Neural cell (in vitro differentiated cells): ENCODE results near the gene KCNIP2. TPM values are rescaled to one million over a fixed set of nuclear protein-coding genes. Genes with fewer than 3 reads are reported as not detected.

Experiments used
- H2AFZ ChIP-seq: fragments of 200-600, 300-800 bp; sonication (generic), shearing (Covaris generic); 2 replicates; pipeline ENCODE4 v1.6.0; 2014; ENCODE audit warnings: low read depth, mild to moderate bottlenecking, antibody characterized with exemption, low read length, moderate library complexity
- H3F3A ChIP-seq: fragments of 200-600 bp; shearing (Covaris generic); 2 replicates; pipeline ENCODE4 v1.6.1; 2016; ENCODE audit warnings: mild to moderate bottlenecking, moderate library complexity, mixed read lengths, antibody characterized with exemption, low read length; ENCODE audit not compliant: insufficient read depth, poor library complexity, severe bottlenecking
- H3K27ac ChIP-seq: fragments of 200-600, 300-800 bp; sonication (generic), shearing (Covaris generic); 2 replicates; pipeline ENCODE4 v1.5.1; 2014; ENCODE audit warnings: mild to moderate bottlenecking, low read length, moderate library complexity
- H3K27me3 ChIP-seq: fragments of 300-800, 200-600 bp; sonication (generic), shearing (Covaris generic); 2 replicates; pipeline ENCODE4 v1.6.0; 2014; ENCODE audit warnings: mild to moderate bottlenecking, low read depth, low read length, moderate library complexity; ENCODE audit not compliant: insufficient read depth
- H3K36me3 ChIP-seq: fragments of 300-800, 200-600 bp; sonication (generic), shearing (Covaris generic); 2 replicates; pipeline ENCODE4 v1.5.1; 2014; ENCODE audit warnings: mild to moderate bottlenecking, antibody characterized with exemption, low read length, moderate library complexity; ENCODE audit not compliant: insufficient read depth
- H3K4me2 ChIP-seq: fragments of 300-800, 200-600 bp; sonication (generic), shearing (Covaris generic); 2 replicates; pipeline ENCODE4 v1.6.0; 2014; ENCODE audit warnings: mild to moderate bottlenecking, low read length
- H3K4me3 ChIP-seq: fragments of 300-800, 200-600 bp; sonication (generic), shearing (Covaris generic); 2 replicates; pipeline ENCODE4 v1.5.1; 2014; ENCODE audit warnings: mild to moderate bottlenecking, low read length, moderate library complexity
- H3K79me2 ChIP-seq: fragments of 200-600 bp; shearing (Covaris generic); replicated peaks from 2 replicates; pipeline ENCODE4 v1.6.0; 2014; ENCODE audit warnings: mild to moderate bottlenecking, low read length, moderate library complexity; ENCODE audit not compliant: insufficient read depth
- H3K9ac ChIP-seq: fragments of 300-800, 200-600 bp; sonication (generic), shearing (Covaris generic); 2 replicates; pipeline ENCODE4 v1.6.1; 2016; ENCODE audit warnings: mild to moderate bottlenecking, low read length, mixed read lengths
- H3K9me2 ChIP-seq: fragments of 200-600 bp; shearing (Covaris generic); 2 replicates; pipeline ENCODE4 v1.6.1; 2016; ENCODE audit warnings: mild to moderate bottlenecking, low read length, mixed read lengths; ENCODE audit not compliant: insufficient read depth
- H3K9me3 ChIP-seq: fragments of 200-600, 300-800 bp; sonication (generic), shearing (Covaris generic); 2 replicates; pipeline ENCODE4 v1.6.1; 2016; ENCODE audit warnings: mild to moderate bottlenecking, mixed run types, low read length, moderate library complexity, mixed read lengths
- H4K20me1 ChIP-seq: fragments of 200-600 bp; shearing (Covaris generic); 2 replicates; pipeline ENCODE4 v1.6.1; 2016; ENCODE audit warnings: mild to moderate bottlenecking, mixed run types; ENCODE audit not compliant: insufficient read depth
- EP300 ChIP-seq: fragments of 450-650 bp; conservative IDR thresholded peaks from 2 replicates; pipeline ENCODE4 v1.6.1; 2014; ENCODE audit warnings: antibody characterized with exemption, mild to moderate bottlenecking, moderate library complexity; ENCODE audit not compliant: poor library complexity, severe bottlenecking
- EZH2 ChIP-seq: fragments of 200-600, 300-800 bp; shearing (Covaris generic), sonication (generic); IDR thresholded peaks from 2 replicates; pipeline ENCODE4 v1.6.1; 2014; ENCODE audit warnings: antibody characterized with exemption, low read length, borderline replicate concordance, mild to moderate bottlenecking; ENCODE audit not compliant: insufficient read depth, poor library complexity, severe bottlenecking
- MXI1 ChIP-seq: fragments of 450-650 bp; conservative IDR thresholded peaks from 2 replicates; pipeline ENCODE4 v1.6.1; 2014; ENCODE audit warnings: antibody characterized with exemption, mild to moderate bottlenecking; ENCODE audit not compliant: poor library complexity, severe bottlenecking
- POLR2AphosphoS5 ChIP-seq: IDR thresholded peaks from 2 replicates; pipeline ENCODE4 v1.6.1; 2012
- RAD21 ChIP-seq: fragments of 450-650 bp; conservative IDR thresholded peaks from 2 replicates; pipeline ENCODE4 v1.6.1; 2014; ENCODE audit warnings: antibody characterized with exemption, mild to moderate bottlenecking, moderate library complexity
- SMC3 ChIP-seq: fragments of 450-650 bp; conservative IDR thresholded peaks from 2 replicates; pipeline ENCODE4 v1.6.1; 2014; ENCODE audit warnings: antibody characterized with exemption, mild to moderate bottlenecking, moderate library complexity; ENCODE audit not compliant: poor library complexity
- TAF1 ChIP-seq: IDR thresholded peaks from 2 replicates; pipeline ENCODE4 v1.6.1; 2012; ENCODE audit warnings: low read depth
- polyA plus RNA-seq: library from polyadenylated mRNA; depleted of rRNA; stranded (reverse); fragments of >200 nt; gene quantifications from 2 replicates; pipeline ENCODE4 v1.2.3, GENCODE V29; 2014
- TF ChIP-seq, protein P1 (sequence below): fragments of 450-650 bp; IDR thresholded peaks from 2 replicates; pipeline ENCODE4 v1.5.1; 2014; ENCODE audit warnings: antibody characterized with exemption, mild to moderate bottlenecking, moderate library complexity; ENCODE audit not compliant: poor library complexity, severe bottlenecking
- TF ChIP-seq, protein P2 (sequence below): IDR thresholded peaks from 2 replicates; pipeline ENCODE4 v1.6.1; 2012; ENCODE audit warnings: borderline replicate concordance

KCNIP2 gene
- polyA plus RNA-seq, 1 donor from 2014 or later: 10.0 TPM

DNA sequence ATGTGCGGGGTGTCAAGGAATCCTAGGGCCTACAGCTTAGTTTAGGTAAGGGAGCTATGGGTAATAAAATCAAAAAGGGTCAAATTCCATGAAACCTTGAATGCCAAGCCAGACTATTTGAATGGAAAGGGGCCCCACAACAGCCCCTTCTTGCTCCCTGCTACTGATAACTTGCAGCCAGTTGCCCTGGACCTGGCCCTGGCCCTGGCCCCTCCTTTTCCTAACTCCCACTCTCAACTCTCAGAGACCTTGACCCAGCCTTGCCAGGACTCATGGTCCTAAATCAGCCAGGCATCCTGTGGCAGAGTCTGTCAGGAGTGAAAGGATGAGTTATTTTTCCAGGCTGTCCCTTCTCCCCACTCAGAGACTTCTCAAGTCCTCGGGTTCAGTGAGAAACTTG is 5.9 kb downstream of the KCNIP2 start:
- Histone ChIP-seq H3K9me3 (no peaks in the 10 kb centered on the region), H3K27ac (no peak overlapping the region), H3K36me3 (no peaks in the 10 kb centered on the region), H4K20me1 (no peaks in the 10 kb centered on the region), H3K9me2 (no peaks in the 10 kb centered on the region), H3K27me3 (peaks cover 20% of the 10 kb centered on the region), H3K79me2 (no peaks in the 10 kb centered on the region), H3F3A (no peaks in the 10 kb centered on the region), H3K4me3 (no peak overlapping the region), H3K9ac (no peak overlapping the region), H2AFZ (no peak overlapping the region), H3K4me2 (no peak overlapping the region)
- TF ChIP-seq MXI1 (no peak), TAF1 (no peak)

DNA sequence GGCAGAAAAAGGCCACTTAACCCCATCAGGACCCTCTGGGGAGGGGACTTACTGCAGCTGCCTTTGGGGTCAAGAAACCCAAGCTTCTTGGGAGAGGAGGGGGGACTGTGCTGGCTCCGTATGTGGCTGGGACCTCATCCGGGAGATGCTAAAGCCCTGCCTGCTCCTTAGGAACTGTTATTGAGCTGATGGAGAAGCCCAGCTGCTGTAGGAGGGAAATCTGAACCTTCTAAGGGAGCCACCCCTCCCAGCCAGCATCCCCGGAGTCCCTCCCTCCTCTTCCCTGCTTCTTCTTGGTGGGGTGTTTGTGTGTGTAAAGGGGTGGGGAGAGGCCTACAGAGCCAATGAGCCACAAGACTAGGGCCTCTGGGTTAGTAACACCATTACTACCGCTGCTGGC is 8.2 kb downstream of the KCNIP2 start:
- H3K9me2 ChIP-seq: no peaks in the 10 kb centered on the region
- no peaks in the 10 kb centered on the region for H3K79me2 ChIP-seq
- H3K27me3 ChIP-seq: no peaks in the 10 kb centered on the region
- no peak overlapping the region for H3K27ac ChIP-seq
- H3K36me3 ChIP-seq: no peaks in the 10 kb centered on the region
- H3K9ac ChIP-seq: no peak overlapping the region
- H4K20me1 ChIP-seq: no peaks in the 10 kb centered on the region
- H2AFZ ChIP-seq: no peak overlapping the region
- H3F3A ChIP-seq: no peaks in the 10 kb centered on the region
- H3K4me2 ChIP-seq: no peak overlapping the region
- H3K9me3 ChIP-seq: no peaks in the 10 kb centered on the region
- TF ChIP-seq EZH2 (no peak), POLR2AphosphoS5 (no peak), TAF1 (no peak), SMC3 (no peak), EP300 (no peak), RAD21 (no peak), MXI1 (no peak)
- TF ChIP-seq, protein P1, sequence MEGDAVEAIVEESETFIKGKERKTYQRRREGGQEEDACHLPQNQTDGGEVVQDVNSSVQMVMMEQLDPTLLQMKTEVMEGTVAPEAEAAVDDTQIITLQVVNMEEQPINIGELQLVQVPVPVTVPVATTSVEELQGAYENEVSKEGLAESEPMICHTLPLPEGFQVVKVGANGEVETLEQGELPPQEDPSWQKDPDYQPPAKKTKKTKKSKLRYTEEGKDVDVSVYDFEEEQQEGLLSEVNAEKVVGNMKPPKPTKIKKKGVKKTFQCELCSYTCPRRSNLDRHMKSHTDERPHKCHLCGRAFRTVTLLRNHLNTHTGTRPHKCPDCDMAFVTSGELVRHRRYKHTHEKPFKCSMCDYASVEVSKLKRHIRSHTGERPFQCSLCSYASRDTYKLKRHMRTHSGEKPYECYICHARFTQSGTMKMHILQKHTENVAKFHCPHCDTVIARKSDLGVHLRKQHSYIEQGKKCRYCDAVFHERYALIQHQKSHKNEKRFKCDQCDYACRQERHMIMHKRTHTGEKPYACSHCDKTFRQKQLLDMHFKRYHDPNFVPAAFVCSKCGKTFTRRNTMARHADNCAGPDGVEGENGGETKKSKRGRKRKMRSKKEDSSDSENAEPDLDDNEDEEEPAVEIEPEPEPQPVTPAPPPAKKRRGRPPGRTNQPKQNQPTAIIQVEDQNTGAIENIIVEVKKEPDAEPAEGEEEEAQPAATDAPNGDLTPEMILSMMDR: no peak
- TF ChIP-seq, protein P2, sequence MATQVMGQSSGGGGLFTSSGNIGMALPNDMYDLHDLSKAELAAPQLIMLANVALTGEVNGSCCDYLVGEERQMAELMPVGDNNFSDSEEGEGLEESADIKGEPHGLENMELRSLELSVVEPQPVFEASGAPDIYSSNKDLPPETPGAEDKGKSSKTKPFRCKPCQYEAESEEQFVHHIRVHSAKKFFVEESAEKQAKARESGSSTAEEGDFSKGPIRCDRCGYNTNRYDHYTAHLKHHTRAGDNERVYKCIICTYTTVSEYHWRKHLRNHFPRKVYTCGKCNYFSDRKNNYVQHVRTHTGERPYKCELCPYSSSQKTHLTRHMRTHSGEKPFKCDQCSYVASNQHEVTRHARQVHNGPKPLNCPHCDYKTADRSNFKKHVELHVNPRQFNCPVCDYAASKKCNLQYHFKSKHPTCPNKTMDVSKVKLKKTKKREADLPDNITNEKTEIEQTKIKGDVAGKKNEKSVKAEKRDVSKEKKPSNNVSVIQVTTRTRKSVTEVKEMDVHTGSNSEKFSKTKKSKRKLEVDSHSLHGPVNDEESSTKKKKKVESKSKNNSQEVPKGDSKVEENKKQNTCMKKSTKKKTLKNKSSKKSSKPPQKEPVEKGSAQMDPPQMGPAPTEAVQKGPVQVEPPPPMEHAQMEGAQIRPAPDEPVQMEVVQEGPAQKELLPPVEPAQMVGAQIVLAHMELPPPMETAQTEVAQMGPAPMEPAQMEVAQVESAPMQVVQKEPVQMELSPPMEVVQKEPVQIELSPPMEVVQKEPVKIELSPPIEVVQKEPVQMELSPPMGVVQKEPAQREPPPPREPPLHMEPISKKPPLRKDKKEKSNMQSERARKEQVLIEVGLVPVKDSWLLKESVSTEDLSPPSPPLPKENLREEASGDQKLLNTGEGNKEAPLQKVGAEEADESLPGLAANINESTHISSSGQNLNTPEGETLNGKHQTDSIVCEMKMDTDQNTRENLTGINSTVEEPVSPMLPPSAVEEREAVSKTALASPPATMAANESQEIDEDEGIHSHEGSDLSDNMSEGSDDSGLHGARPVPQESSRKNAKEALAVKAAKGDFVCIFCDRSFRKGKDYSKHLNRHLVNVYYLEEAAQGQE: no peak
- no peak overlapping the region for H3K4me3 ChIP-seq

DNA sequence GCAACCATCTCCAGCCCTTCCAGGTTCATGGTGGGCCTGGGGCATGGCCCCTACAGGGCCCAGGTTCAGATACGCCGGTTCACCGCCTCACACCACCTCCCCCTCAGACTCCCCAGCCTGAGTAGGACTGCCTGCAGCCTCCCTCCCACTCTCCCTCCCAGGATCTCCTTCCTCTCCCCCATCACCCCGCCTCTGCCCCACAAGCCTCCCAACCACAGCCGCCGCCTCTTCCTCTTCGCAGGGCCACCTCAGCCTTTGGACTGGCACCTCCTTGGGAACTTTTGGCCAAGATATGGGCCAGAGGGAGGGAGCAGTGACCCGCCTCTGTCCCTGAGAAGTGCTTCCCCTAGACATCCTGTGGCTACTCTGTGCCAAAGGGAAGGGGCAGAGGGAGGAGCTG is 9.3 kb downstream of the KCNIP2 start:
- H2AFZ ChIP-seq: no peak overlapping the region
- no peaks in the 10 kb centered on the region for H3F3A ChIP-seq
- no peaks in the 10 kb centered on the region for H3K9me2 ChIP-seq
- no peaks in the 10 kb centered on the region for H3K36me3 ChIP-seq
- H3K9ac ChIP-seq: no peak overlapping the region
- H3K27ac ChIP-seq: no peak overlapping the region
- no peaks in the 10 kb centered on the region for H3K27me3 ChIP-seq
- TF ChIP-seq, protein P2: no peak
- TF ChIP-seq EP300 (no peak), TAF1 (no peak), POLR2AphosphoS5 (no peak)
- H4K20me1 ChIP-seq: no peaks in the 10 kb centered on the region
- no peaks in the 10 kb centered on the region for H3K9me3 ChIP-seq
- no peak overlapping the region for H3K4me3 ChIP-seq
- H3K4me2 ChIP-seq: no peak overlapping the region
- H3K79me2 ChIP-seq: no peaks in the 10 kb centered on the region
